ENCODE data around the gene PNMA8C.
"Not testable (repeated sequence)": the region's sequence is repeated elsewhere in the genome, so short reads cannot be mapped to it uniquely, and the experiment has no call there.

Gene PNMA8C

DNA sequence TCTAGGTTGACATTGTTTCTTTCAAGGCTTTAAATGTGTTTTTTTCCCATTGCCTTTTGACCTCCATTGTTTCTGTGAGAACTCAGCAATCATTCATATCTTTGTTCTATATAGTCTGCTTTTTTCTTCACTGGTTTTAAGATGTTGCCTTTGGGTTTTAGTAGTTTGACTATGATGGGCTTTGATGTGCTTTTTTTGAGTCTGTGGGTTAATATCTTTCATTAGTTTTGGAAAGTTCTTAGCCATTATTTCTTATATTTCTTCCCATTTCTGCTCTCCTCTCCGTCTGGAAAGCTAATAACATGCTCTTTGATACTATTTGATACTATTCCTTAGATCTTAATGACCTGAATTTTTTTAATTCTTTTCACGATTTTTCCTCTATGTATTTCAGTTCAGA lies 48.0 kb downstream of the PNMA8C start:
- intact Hi-C loops (cut with DNase I) = no loop called here
- no peak for DNase-seq

GRCh38 chr19:46378268-46378667 lies 50.5 kb downstream of the PNMA8C start:
- no peak for DNase-seq
- intact Hi-C loops (cut with DNase I) = no loop called here

DNA sequence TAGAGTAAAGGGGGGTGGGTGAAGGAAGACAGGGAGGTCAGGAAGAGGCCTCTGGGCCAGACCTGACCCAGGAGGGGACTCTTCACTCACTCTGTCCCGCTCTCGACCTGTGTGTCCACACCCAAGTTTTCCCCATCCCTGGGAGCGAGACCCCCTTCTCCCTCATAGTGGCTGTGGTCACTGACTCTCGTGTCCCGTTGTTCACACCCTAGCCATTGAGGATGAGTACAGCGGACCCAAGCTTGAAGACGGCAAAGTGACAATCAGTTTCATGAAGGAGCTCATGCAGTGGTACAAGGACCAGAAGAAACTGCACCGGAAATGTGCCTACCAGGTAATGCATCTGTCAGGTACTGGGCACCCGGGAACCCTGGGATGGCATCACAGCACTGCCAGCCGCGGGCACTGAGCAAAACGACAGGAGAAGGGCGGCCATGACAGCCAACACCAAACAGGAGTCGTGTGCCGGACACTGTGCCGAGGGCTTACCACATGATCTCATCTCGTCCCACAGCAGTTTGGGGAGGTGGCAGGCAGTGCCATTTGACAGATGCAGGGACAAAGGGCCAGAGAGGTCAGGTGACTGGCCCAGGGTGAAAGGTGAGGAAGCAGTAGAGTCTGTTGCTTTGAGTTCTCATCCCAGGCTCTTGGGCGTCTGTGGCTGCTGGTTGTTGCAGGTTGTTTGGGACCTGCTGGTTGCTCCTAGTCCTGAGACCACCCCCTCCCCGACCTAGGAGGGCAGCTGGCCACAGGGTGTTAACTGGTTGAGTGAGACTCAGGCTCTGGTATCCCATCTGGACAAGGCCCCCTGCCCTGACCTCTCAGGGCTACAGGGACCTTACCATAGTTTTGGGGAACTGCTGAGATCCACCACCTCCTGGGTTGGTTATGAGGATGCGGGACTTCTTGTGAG lies 52.2 kb downstream of the PNMA8C start:
- intact Hi-C loops (cut with DNase I) = no loop called here
- DNase-seq = peak in 5 of 42 donors; percentile 5 to 21 (median 18)

GRCh38 chr19:46375476-46376067 lies 53.2 kb downstream of the PNMA8C start:
- intact Hi-C loops (cut with DNase I) = not testable (repeated sequence)
- peak in 5 of 42 donors; percentile 10 to 28 (median 18) for DNase-seq

Data from head of caudate nucleus (tissue), 42 donors.